ENCODE measurements around the gene SIGLEC12.
"Not testable (repeated sequence)": the region's sequence is repeated elsewhere in the genome, so short reads cannot be mapped to it uniquely, and the experiment has no call there.

DNA sequence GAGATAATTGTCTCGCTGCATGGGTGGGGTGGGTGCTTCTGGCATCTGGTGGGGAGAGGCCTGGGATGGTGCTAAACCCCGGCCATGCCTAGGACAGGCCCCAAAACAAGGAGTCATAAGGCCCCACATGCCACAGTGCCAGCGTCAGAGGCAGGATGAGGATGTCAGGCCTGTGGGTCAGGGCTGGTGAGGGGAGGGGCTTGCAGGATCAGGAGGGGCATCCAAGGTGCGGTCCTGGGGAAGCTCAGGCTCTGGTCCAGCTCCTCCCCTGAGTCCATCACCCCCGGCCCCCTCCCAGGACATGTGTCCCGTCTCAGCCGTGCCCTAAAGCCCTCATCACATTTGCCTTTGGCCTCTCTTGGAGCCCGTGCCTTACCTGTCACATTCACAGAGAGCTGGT is 669 bp downstream of the SIGLEC12 start:
- not testable (repeated sequence) for TF ChIP-seq CTCF (IDR thresholded peaks at IDR 0.05 in 8 of 11, conservative IDR thresholded peaks at IDR 0.05 in 3 of 11); POLR2A (IDR thresholded peaks at IDR 0.05)
